Lung microvascular endothelial cell (primary cell): ENCODE measurements around the gene WDPCP. TPM values are rescaled to one million over a fixed set of nuclear protein-coding genes. Genes with fewer than 3 reads are reported as not detected.
"Not testable (repeated sequence)": the region's sequence is repeated elsewhere in the genome, so short reads cannot be mapped to it uniquely, and the experiment has no call there.

Source experiments
- DNase-seq, 2 donors: peaks; one replicate each; pipeline versions ENCODE4 v3.0.0 to v3.0.0-alpha.2; 2010; ENCODE audit warnings: low read depth in 2 of 2
- total RNA-seq: library from RNA; depleted of rRNA; stranded (reverse); fragments of >200 nt; gene quantifications from 2 replicates; pipeline ENCODE4 v1.2.1, GENCODE V29; 2014

WDPCP gene
- total RNA-seq, 1 donor from 2014 or later: 5.2 TPM

GRCh38 chr2:63469313-63469712, 119.0 kb downstream of the WDPCP start:
- DNase-seq: not testable (repeated sequence)

- DNase-seq: no peak
Observed at GRCh38 chr2:63465633-63466032, 122.6 kb downstream of the WDPCP start.

- DNase-seq: no peak
Observed at GRCh38 chr2:63463142-63463541, 125.1 kb downstream of the WDPCP start.

GRCh38 chr2:63446658-63447057, 141.6 kb downstream of the WDPCP start:
- DNase-seq: peak in 1 of 2 donors; percentile 17

- no peak for DNase-seq
Observed at GRCh38 chr2:63444565-63445288, 143.6 kb downstream of the WDPCP start.

GRCh38 chr2:63440612-63441011, 147.7 kb downstream of the WDPCP start:
- DNase-seq: no peak

GRCh38 chr2:63438181-63438580, 150.1 kb downstream of the WDPCP start:
- peak; percentile 60 to 74 for DNase-seq

GRCh38 chr2:63436488-63436887, 151.8 kb downstream of the WDPCP start:
- peak in 1 of 2 donors; percentile 5 for DNase-seq

- peak in 1 of 2 donors; percentile 68 for DNase-seq
Observed at GRCh38 chr2:63435070-63435469, 153.2 kb downstream of the WDPCP start.

- peak in 1 of 2 donors; percentile 30 for DNase-seq
Observed at GRCh38 chr2:63434024-63435001, 154.0 kb downstream of the WDPCP start.

GRCh38 chr2:63432373-63432772, 155.9 kb downstream of the WDPCP start:
- DNase-seq: peak; percentile 40 to 71

GRCh38 chr2:63425606-63426005, 162.7 kb downstream of the WDPCP start:
- DNase-seq: no peak

GRCh38 chr2:63425079-63425416, 163.2 kb downstream of the WDPCP start:
- no peak for DNase-seq

- peak; percentile 54 to 61 for DNase-seq
Observed at GRCh38 chr2:63424329-63425078, 163.8 kb downstream of the WDPCP start.

GRCh38 chr2:63422556-63422955, 165.7 kb downstream of the WDPCP start:
- no peak for DNase-seq

- DNase-seq: no peak
Observed at GRCh38 chr2:63408530-63408929, 179.7 kb downstream of the WDPCP start.

- no peak for DNase-seq
Observed at GRCh38 chr2:63406641-63407040, 181.6 kb downstream of the WDPCP start.

GRCh38 chr2:63403820-63404219, 184.5 kb downstream of the WDPCP start:
- DNase-seq: no peak

- not testable (repeated sequence) for DNase-seq
Observed at GRCh38 chr2:63402889-63403288, 185.4 kb downstream of the WDPCP start.

- no peak for DNase-seq
Observed at GRCh38 chr2:63399156-63399555, 189.1 kb downstream of the WDPCP start.

- DNase-seq: no peak
Observed at GRCh38 chr2:63379451-63379850, 208.8 kb downstream of the WDPCP start.

GRCh38 chr2:63378589-63378988, 209.7 kb downstream of the WDPCP start:
- DNase-seq: no peak
